Measurements from ENCODE around the gene ATL3.
"Not testable (repeated sequence)": the region's sequence is repeated elsewhere in the genome, so short reads cannot be mapped to it uniquely, and the experiment has no call there.

The ATL3 gene

GRCh38 chr11:63619967-63620366 lies 51.2 kb downstream of the ATL3 start:
- no peak for DNase-seq (ENCODE audit: low spot score)

GRCh38 chr11:63617686-63618085 lies 53.5 kb downstream of the ATL3 start:
- not testable (repeated sequence) for DNase-seq (ENCODE audit: low spot score)

- DNase-seq (ENCODE audit: low spot score): no peak
These were observed 54.2 kb downstream of the ATL3 start for GRCh38 chr11:63616953-63617352.

- DNase-seq (ENCODE audit: low spot score): peak; percentile 78
These were observed 57.0 kb downstream of the ATL3 start, which contains the start of gene PLAAT3 for GRCh38 chr11:63614136-63614671. Gene PLAAT3 (minus strand): TSS chr11:63614433. CDS start chr11:63614014, 419 bp downstream.

GRCh38 chr11:63613517-63614135 lies 57.5 kb downstream of the ATL3 start:
- peak; percentile 82 for DNase-seq (ENCODE audit: low spot score)

GRCh38 chr11:63612181-63612580 lies 59.0 kb downstream of the ATL3 start:
- DNase-seq (ENCODE audit: low spot score): no peak

- DNase-seq (ENCODE audit: low spot score): peak; percentile 51
These were observed 59.8 kb downstream of the ATL3 start for GRCh38 chr11:63611395-63611747.

GRCh38 chr11:63610604-63611394 lies 60.4 kb downstream of the ATL3 start:
- peak; percentile 83 for DNase-seq (ENCODE audit: low spot score)

- DNase-seq (ENCODE audit: low spot score): peak; percentile 35
These were observed 61.1 kb downstream of the ATL3 start for GRCh38 chr11:63609971-63610580.

GRCh38 chr11:63609536-63609935 lies 61.6 kb downstream of the ATL3 start:
- peak; percentile 79 for DNase-seq (ENCODE audit: low spot score)

GRCh38 chr11:63608353-63609345 lies 62.5 kb downstream of the ATL3 start:
- DNase-seq (ENCODE audit: low spot score): no peak

- DNase-seq (ENCODE audit: low spot score): peak; percentile 98
These were observed 68.0 kb downstream of the ATL3 start for GRCh38 chr11:63603180-63603518.

GRCh38 chr11:63602290-63603179 lies 68.6 kb downstream of the ATL3 start:
- peak; percentile 53 for DNase-seq (ENCODE audit: low spot score)

- DNase-seq (ENCODE audit: low spot score): peak; percentile 84
These were observed 71.7 kb downstream of the ATL3 start for GRCh38 chr11:63599211-63600122.

- DNase-seq (ENCODE audit: low spot score): no peak
These were observed 72.6 kb downstream of the ATL3 start for GRCh38 chr11:63598556-63598955.

GRCh38 chr11:63595296-63595695 lies 75.9 kb downstream of the ATL3 start:
- peak; percentile 44 for DNase-seq (ENCODE audit: low spot score)

- DNase-seq (ENCODE audit: low spot score): peak; percentile 77
These were observed 78.2 kb downstream of the ATL3 start for GRCh38 chr11:63592975-63593395.

GRCh38 chr11:63590024-63590788 lies 81.0 kb downstream of the ATL3 start:
- no peak for DNase-seq (ENCODE audit: low spot score)

GRCh38 chr11:63589000-63589399 lies 82.2 kb downstream of the ATL3 start:
- no peak for DNase-seq (ENCODE audit: low spot score)

All from pons (tissue), 1 donor.